RWPE2 (cell line): ENCODE data around the gene RARG.

Experiments used
- ATAC-seq: fragments of 200-7000 bp; cut with Tn5 transposase; 3 replicates; pipeline ENCODE4 v1.9.1; 2021; ENCODE audit warnings: low read depth
- DNase-seq: peaks from one replicate; pipeline ENCODE4 v3.0.0-alpha.2; 2020; ENCODE audit warnings: low spot score
- H3K27ac ChIP-seq: fragments of 450-650 bp; 2 replicates; pipeline ENCODE4 v1.5.1; 2017; ENCODE audit warnings: mild to moderate bottlenecking; ENCODE audit not compliant: poor library complexity, severe bottlenecking
- H3K27me3 ChIP-seq: fragments of 250-450 bp; sonication (Bioruptor Pico); 2 replicates; pipeline ENCODE4 v1.5.1; 2021; ENCODE audit warnings: mild to moderate bottlenecking, moderate library complexity; ENCODE audit not compliant: insufficient read depth, poor library complexity, severe bottlenecking
- H3K36me3 ChIP-seq: fragments of 250-450 bp; sonication (Bioruptor Pico); 2 replicates; pipeline ENCODE4 v1.5.1; 2020; ENCODE audit warnings: low read depth, mild to moderate bottlenecking, moderate library complexity
- H3K4me1 ChIP-seq: fragments of 250-450 bp; sonication (Bioruptor Pico); 2 replicates; pipeline ENCODE4 v1.5.1; 2021; ENCODE audit warnings: mild to moderate bottlenecking, moderate library complexity; ENCODE audit not compliant: insufficient read depth, poor library complexity, severe bottlenecking
- H3K4me3 ChIP-seq: fragments of 250-450 bp; sonication (Bioruptor Pico); 2 replicates; pipeline ENCODE4 v1.5.1; 2021; ENCODE audit warnings: mild to moderate bottlenecking, moderate library complexity; ENCODE audit not compliant: severe bottlenecking
- H3K9me3 ChIP-seq: fragments of 250-450 bp; sonication (Bioruptor Pico); 2 replicates; pipeline ENCODE4 v1.5.1; 2021; ENCODE audit warnings: mild to moderate bottlenecking, moderate library complexity; ENCODE audit not compliant: severe bottlenecking
- CTCF ChIP-seq: fragments of 450-650 bp; IDR thresholded peaks from one replicate; pipeline ENCODE4 v1.5.1; 2017; ENCODE audit warnings: mild to moderate bottlenecking, moderate library complexity; ENCODE audit not compliant: poor library complexity, severe bottlenecking

Gene RARG

DNA sequence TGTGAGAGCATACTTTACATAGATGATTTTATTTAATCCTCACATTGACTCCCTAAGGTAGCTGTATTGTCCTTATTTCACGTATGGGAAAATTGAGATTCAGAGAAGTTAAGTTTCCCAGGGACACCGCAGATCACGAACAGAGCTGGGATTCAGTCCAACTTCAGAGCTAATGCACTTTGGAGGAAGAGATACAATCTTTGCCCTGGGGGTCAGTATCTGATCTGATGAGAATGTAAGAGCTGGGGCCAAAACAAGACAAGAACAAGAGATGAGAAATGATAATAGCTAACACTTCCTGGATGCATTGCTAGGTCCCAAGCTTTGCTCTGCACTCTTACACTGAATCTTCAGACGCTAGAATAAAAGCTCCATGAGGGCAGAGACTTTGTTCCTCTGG is 45.3 kb downstream of the RARG start:
- no peak for DNase-seq
- no peak for TF ChIP-seq CTCF
- Histone ChIP-seq H3K27me3 (no peaks in the 10 kb centered on the region), H3K36me3 (peaks cover 59% of the 10 kb centered on the region), H3K4me3 (no peak overlapping the region), H3K27ac (no peak overlapping the region), H3K4me1 (peaks cover 7% of the 10 kb centered on the region), H3K9me3 (no peaks in the 10 kb centered on the region)
- ATAC-seq = no peak

DNA sequence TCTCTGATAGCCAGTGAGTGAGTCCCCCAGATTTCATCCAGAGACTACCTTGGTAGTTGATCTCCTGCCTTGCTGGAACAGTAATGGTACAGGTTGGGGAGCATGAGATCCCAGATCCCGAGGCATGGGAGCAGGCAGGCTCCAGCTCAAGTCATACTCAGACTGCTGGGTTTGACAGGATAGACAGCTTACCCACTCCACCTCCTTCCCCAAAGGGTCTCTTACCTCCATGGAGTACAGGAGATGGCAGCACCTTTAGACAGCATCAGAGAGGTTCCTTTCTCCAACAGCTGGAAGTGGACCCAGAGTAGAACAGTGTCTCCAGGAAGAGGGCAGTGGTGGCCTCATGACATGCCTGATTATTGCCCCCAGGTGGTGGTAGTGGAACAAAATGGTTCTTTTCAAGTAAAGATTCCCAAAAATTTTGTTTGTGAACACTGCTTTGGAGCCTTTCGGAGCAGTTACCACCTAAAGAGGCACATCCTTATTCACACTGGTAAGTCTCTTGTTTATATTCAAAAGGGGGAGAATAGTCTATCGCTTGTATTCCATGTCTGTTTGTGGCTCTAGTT is 46.3 kb downstream of the RARG start:
- peaks cover 10% of the 10 kb centered on the region for H3K4me1 ChIP-seq
- no peak overlapping the region for H3K4me3 ChIP-seq
- no peak for ATAC-seq
- peaks cover 58% of the 10 kb centered on the region for H3K36me3 ChIP-seq
- H3K9me3 ChIP-seq = no peaks in the 10 kb centered on the region
- no peak overlapping the region for H3K27ac ChIP-seq
- DNase-seq = no peak
- H3K27me3 ChIP-seq = no peaks in the 10 kb centered on the region
- no peak for TF ChIP-seq CTCF

DNA sequence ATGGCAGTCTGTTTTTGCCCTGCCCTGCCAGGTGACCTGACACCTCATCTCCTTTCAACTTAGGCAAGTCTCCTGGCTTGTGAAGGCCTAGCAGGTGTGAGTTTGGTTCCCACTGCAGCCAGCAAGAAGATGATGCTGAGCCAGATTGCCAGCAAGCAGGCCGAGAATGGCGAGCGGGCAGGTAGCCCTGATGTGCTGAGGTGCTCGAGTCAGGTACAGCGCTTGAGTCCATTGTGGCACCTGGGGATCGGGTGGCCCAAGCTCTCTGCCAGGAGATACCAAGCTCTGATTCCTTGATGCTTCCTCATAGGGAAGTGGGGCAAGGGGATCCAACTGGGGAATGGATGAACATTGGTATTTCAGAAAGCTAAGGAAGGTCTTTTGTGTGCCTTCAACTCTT is 47.2 kb downstream of the RARG start:
- Histone ChIP-seq H3K27me3 (no peaks in the 10 kb centered on the region), H3K4me3 (no peak overlapping the region), H3K36me3 (peaks cover 58% of the 10 kb centered on the region), H3K4me1 (peaks cover 10% of the 10 kb centered on the region), H3K9me3 (no peaks in the 10 kb centered on the region), H3K27ac (no peak overlapping the region)
- no peak for DNase-seq
- no peak for TF ChIP-seq CTCF
- ATAC-seq = no peak

- no peak for TF ChIP-seq CTCF
- Histone ChIP-seq H3K4me1 (peaks cover 10% of the 10 kb centered on the region), H3K27ac (no peak overlapping the region), H3K27me3 (no peaks in the 10 kb centered on the region), H3K9me3 (no peaks in the 10 kb centered on the region), H3K4me3 (no peak overlapping the region), H3K36me3 (peaks cover 58% of the 10 kb centered on the region)
- ATAC-seq (no peak), DNase-seq (no peak)
Measured at GRCh38 chr12:53182903-53183302, 49.1 kb downstream of the RARG start.

- no peak for TF ChIP-seq CTCF
- ATAC-seq (no peak), DNase-seq (no peak)
- Histone ChIP-seq H3K4me1 (peaks cover 10% of the 10 kb centered on the region), H3K9me3 (no peaks in the 10 kb centered on the region), H3K27me3 (no peaks in the 10 kb centered on the region), H3K36me3 (peaks cover 56% of the 10 kb centered on the region), H3K4me3 (peak overlapping the region; percentile 50), H3K27ac (peak overlapping the region; percentile 78)
Measured at GRCh38 chr12:53181935-53182334, 50.1 kb downstream of the RARG start.
